ENCODE data around the gene ZNF879.

GRCh38 chr5:179055436-179055835 is 31.8 kb downstream of the ZNF879 start:
- TF ChIP-seq CTCF (IDR thresholded peaks at IDR 0.05 in 8 of 11, conservative IDR thresholded peaks at IDR 0.05 in 3 of 11) (no peak), POLR2A (IDR thresholded peaks at IDR 0.05) (no peak), POLR2AphosphoS5 (IDR thresholded peaks at IDR 0.05) (no peak)
